Measurements from ENCODE around the gene SUPT16H. TPM values are rescaled to one million over a fixed set of nuclear protein-coding genes. Genes with fewer than 3 reads are reported as not detected.

SUPT16H gene
- total and polyA plus RNA-seq, 10 of the 15 experiments (the other 5 are each of a cell fraction or from before 2014, with no cell fraction given), result 90.7 to 201 (median 121) TPM

DNA sequence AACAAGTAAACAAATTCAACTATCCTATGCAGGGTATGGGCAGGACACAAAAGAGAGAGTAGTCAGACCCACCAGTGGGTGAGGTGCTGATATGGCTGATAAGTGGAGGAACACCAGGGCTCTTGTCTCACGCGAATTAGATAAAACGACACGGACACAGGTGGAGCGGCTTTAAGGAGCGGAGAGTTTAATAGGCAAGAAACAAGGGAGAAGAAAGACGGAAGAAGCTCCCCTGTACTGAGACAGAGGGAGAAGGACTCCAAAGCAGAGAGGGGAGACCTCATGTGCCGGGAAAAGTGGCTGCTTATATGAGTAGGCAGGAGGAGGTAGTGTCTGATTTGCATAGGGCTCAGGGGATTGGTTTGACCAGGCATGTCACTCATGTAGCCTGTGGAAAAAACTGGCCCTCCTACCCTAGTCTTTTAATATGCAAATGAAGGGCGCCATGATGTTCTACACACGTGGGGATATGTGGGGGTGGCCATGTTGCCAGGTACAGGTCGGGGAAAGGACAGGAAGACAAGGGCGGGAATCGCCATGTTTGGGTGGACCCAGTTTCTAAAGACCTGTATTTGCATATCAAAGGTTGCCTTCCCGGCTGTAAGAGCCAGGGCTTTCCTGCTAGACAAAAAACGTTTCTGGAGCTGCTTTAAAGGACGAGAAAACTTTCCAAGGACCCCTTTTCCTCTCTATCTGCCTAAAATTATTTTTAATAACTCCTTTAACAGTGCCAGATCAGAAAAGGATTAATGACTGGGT is 75.2 kb downstream of the SUPT16H start (continued):
- TF ChIP-seq CBX5 (IDR thresholded peaks at IDR 0.05; ENCODE audit: low read depth) (0 out of 2 replicates have a peak, but pooled peaks have one; percentile 16), TCF12 (IDR thresholded peaks at IDR 0.05; ENCODE audit: low read depth, low read length) (no peak), PML (IDR thresholded peaks at IDR 0.05; ENCODE audit: low read length) (peak; percentile 97), TAF1 (IDR thresholded peaks at IDR 0.05; ENCODE audit: borderline replicate concordance, low read depth, low read length) (peak; percentile 58; the same call in 1 of the 2 replicates), SIN3A (IDR thresholded peaks at IDR 0.05; ENCODE audit: low read depth, low read length) (peak; percentile 84), CBFB (IDR thresholded peaks at IDR 0.05; ENCODE audit: low read depth) (peak; percentile 48; the same call in 1 of the 2 replicates), DPF2 (IDR thresholded peaks at IDR 0.05) (peak; percentile 80; the same call in 1 of the 2 replicates), MXI1 (IDR thresholded peaks at IDR 0.05; ENCODE audit: low read depth, low read length) (peak; percentile 97), SMAD1 (IDR thresholded peaks at IDR 0.05; ENCODE audit: low read depth, partially characterized antibody) (peak; percentile 68), NR2C1 (IDR thresholded peaks at IDR 0.05) (peak; percentile 19; the same call in 1 of the 2 replicates), ZNF622 (IDR thresholded peaks at IDR 0.05) (no peak), FOXK2 (IDR thresholded peaks at IDR 0.05) (peak; percentile 82), STAT1 (conservative IDR thresholded peaks at IDR 0.05) (no peak), SMC3 (IDR thresholded peaks at IDR 0.05; ENCODE audit: borderline replicate concordance, low read length) (no peak), IKZF2 (IDR thresholded peaks at IDR 0.05) (peak in 1 of 2 experiments; percentile 32; a peak in 2 of 4 replicates)
- TF ChIP-seq, protein P1, sequence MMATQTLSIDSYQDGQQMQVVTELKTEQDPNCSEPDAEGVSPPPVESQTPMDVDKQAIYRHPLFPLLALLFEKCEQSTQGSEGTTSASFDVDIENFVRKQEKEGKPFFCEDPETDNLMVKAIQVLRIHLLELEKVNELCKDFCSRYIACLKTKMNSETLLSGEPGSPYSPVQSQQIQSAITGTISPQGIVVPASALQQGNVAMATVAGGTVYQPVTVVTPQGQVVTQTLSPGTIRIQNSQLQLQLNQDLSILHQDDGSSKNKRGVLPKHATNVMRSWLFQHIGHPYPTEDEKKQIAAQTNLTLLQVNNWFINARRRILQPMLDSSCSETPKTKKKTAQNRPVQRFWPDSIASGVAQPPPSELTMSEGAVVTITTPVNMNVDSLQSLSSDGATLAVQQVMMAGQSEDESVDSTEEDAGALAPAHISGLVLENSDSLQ (IDR thresholded peaks at IDR 0.05), result peak; percentile 99
- TF ChIP-seq, protein P2, sequence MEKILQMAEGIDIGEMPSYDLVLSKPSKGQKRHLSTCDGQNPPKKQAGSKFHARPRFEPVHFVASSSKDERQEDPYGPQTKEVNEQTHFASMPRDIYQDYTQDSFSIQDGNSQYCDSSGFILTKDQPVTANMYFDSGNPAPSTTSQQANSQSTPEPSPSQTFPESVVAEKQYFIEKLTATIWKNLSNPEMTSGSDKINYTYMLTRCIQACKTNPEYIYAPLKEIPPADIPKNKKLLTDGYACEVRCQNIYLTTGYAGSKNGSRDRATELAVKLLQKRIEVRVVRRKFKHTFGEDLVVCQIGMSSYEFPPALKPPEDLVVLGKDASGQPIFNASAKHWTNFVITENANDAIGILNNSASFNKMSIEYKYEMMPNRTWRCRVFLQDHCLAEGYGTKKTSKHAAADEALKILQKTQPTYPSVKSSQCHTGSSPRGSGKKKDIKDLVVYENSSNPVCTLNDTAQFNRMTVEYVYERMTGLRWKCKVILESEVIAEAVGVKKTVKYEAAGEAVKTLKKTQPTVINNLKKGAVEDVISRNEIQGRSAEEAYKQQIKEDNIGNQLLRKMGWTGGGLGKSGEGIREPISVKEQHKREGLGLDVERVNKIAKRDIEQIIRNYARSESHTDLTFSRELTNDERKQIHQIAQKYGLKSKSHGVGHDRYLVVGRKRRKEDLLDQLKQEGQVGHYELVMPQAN (conservative IDR thresholded peaks at IDR 0.05), result peak; percentile 61; the same call in 1 of the 2 replicates
- TF ChIP-seq, protein P3, sequence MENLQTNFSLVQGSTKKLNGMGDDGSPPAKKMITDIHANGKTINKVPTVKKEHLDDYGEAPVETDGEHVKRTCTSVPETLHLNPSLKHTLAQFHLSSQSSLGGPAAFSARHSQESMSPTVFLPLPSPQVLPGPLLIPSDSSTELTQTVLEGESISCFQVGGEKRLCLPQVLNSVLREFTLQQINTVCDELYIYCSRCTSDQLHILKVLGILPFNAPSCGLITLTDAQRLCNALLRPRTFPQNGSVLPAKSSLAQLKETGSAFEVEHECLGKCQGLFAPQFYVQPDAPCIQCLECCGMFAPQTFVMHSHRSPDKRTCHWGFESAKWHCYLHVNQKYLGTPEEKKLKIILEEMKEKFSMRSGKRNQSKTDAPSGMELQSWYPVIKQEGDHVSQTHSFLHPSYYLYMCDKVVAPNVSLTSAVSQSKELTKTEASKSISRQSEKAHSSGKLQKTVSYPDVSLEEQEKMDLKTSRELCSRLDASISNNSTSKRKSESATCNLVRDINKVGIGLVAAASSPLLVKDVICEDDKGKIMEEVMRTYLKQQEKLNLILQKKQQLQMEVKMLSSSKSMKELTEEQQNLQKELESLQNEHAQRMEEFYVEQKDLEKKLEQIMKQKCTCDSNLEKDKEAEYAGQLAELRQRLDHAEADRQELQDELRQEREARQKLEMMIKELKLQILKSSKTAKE (IDR thresholded peaks at IDR 0.05; ENCODE audit: low read depth, poor library complexity, severe bottlenecking), result peak; percentile 21
- TF ChIP-seq, protein P4, sequence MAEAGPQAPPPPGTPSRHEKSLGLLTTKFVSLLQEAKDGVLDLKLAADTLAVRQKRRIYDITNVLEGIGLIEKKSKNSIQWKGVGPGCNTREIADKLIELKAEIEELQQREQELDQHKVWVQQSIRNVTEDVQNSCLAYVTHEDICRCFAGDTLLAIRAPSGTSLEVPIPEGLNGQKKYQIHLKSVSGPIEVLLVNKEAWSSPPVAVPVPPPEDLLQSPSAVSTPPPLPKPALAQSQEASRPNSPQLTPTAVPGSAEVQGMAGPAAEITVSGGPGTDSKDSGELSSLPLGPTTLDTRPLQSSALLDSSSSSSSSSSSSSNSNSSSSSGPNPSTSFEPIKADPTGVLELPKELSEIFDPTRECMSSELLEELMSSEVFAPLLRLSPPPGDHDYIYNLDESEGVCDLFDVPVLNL (IDR thresholded peaks at IDR 0.05; ENCODE audit: low read depth, low read length), result peak; percentile 83
- TF ChIP-seq, protein P5, sequence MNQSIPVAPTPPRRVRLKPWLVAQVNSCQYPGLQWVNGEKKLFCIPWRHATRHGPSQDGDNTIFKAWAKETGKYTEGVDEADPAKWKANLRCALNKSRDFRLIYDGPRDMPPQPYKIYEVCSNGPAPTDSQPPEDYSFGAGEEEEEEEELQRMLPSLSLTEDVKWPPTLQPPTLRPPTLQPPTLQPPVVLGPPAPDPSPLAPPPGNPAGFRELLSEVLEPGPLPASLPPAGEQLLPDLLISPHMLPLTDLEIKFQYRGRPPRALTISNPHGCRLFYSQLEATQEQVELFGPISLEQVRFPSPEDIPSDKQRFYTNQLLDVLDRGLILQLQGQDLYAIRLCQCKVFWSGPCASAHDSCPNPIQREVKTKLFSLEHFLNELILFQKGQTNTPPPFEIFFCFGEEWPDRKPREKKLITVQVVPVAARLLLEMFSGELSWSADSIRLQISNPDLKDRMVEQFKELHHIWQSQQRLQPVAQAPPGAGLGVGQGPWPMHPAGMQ (IDR thresholded peaks at IDR 0.05; ENCODE audit: borderline replicate concordance), result no peak
